ENCODE results near the gene CCR7.
"Not testable (repeated sequence)": the region's sequence is repeated elsewhere in the genome, so short reads cannot be mapped to it uniquely, and the experiment has no call there.

CCR7 gene

GRCh38 chr17:40597556-40598300 lies 32.5 kb upstream of the CCR7 start:
- DNase-seq (ENCODE audit: low read depth in 2 of 2) = no peak

- DNase-seq (ENCODE audit: low read depth in 2 of 2) = no peak
Observed at GRCh38 chr17:40597156-40597555, 31.9 kb upstream of the CCR7 start.

- no peak for DNase-seq (ENCODE audit: low read depth in 2 of 2)
Observed at GRCh38 chr17:40596261-40596919, 31.1 kb upstream of the CCR7 start.

DNA sequence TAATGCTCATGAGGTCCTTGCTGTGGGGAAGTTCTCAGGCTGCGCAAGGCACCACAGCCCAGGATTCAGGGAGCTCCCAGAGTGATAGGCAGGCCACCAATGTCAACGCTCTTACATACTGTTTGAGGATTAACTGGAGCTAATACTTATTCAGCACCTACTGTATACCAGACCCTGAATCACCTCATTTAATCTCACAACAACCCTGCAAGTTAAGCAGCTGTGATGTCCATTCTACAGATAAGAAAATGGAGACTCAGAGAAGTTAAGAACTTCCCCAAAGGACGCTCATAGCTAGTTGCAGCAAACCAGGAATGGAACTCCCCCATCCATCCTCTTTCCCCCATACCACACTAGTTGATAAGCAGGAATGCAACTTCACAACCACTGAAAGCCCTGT lies 25.5 kb upstream of the CCR7 start:
- DNase-seq (ENCODE audit: low read depth in 2 of 2) = no peak

- DNase-seq (ENCODE audit: low read depth in 2 of 2) = no peak
Observed at GRCh38 chr17:40588552-40588951, 23.3 kb upstream of the CCR7 start.

DNA sequence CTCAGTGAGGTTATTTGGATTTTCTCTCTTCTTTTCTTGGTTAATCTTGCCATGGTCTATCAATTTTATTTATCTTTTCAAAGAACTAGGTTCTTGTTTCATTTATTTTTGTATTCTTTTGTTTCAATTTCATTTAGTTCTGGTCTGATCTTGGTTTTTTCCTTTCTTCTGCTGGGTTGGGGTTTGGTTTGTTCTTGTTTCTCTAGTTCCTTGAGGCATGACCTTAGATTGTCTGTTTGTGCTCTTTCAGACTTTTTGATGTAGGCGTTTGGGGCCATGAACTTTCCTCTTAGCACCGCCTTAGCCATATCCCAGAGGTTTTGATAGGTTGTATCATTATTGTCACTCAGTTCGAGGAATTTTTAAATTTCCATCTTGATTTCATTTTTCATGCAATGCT lies 21.0 kb upstream of the CCR7 start:
- DNase-seq (ENCODE audit: low read depth in 2 of 2) = not testable (repeated sequence)

DNA sequence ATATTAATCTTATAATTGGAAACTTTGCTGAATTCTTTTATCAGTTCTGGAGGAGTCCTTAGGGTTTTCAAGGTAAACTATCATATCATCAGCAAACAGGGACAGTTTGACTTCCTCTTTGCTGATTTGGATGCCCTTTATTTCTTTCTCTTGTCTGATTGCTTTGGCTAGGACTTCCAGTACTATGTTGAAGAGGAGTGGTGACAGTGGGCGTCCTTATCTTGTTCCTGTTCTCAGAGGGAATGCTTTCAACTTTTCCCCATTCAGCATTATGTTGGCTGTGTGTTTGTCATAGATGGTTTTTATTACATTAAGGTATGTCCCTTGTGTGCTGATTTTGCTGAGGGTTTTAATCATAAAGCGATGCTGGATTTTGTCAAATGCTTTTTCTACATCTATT lies 19.7 kb upstream of the CCR7 start:
- not testable (repeated sequence) for DNase-seq (ENCODE audit: low read depth in 2 of 2)

GRCh38 chr17:40582328-40582901 lies 17.1 kb upstream of the CCR7 start:
- no peak for DNase-seq (ENCODE audit: low read depth in 2 of 2)

DNA sequence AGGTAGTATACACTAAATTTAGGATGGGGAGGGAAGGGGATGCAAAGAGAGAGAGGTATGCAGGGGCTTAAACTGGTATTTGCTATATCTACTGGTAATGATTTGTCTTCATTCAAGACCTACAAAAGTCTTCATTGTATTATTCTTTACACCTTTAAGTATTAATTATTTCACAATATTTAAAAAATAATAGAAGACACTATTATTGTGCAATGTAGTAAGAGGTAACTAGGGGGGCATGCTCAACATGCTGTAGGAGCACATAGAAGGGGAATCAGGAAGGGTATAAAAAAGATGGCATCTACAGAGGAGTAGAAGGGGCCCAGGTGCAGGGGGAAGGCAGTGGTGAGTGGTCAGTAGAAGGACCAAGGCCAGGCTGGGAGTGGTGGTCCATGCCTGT lies 14.9 kb upstream of the CCR7 start:
- no peak for DNase-seq (ENCODE audit: low read depth in 2 of 2)

DNA sequence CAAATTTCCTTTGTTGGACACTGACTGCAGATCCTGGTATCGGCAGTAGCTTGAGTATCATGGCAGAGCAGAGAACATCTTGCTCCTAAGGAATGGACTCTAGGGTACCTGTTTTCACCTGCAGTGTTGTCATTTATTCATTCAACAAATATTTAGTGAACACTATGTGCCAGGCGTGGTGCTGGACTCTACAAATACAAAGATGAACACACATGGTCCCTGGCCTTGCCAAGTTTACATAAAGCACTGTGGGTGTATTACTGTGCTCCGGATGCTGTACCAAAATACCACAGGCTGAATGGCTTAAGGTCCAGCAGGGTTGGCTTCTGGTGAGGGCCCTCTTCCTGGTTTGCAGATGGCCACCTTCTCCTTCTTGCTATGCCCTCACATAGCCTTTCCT lies 14.2 kb upstream of the CCR7 start:
- DNase-seq (ENCODE audit: low read depth in 2 of 2) = no peak

DNA sequence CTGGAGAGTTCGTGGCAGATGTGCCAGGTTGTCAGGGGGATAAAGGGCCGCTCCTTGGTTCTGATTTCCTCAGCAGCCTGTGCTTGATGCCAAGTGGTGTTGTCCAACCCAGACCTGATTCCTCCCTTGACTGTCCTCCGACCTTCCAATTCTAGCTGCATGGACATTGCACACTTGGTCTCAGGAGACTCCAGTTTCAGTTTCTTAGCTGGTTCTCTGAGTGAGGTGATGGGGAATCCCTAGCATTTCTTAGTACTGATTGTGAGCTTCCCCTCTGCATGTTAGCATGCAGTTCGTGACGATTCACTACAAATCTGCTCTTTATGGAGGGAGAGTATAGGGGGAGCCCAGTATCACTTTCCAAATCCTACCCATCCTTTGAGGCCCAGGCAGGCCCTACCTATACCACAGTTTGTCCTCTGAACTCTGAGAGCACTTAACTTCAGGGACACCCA lies 12.4 kb upstream of the CCR7 start:
- no peak for DNase-seq (ENCODE audit: low read depth in 2 of 2)

DNA sequence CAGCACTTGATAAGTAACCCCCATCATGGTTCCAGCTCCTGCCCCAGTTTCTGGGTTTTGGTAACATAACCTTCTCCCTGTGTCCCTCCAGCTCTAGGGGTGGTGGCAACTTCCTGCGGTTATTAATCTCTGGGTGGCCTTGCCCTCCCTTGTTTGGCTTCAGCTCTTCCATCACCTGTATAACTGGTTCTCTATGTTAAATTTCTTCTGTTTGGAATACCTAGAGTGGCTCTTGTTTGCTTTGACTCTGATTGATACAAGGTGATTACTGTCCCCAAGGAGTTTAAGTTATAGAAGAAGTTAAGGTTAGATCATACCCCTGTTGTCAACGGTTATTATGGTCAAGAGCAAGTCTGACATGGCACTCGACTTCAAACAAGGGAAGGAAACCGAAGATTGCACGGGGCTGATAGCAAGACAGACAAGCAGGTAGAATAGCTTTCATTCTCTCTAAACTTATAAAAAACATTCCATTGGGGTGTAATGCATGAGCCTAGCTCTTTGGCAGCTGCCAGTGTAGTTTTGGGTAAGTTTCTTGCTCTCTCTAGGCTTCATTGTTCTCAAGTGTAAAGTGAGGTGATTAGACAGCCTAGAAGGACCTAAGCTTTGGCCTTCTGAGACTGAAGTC lies 11.0 kb upstream of the CCR7 start:
- no peak for DNase-seq (ENCODE audit: low read depth in 2 of 2)

DNA sequence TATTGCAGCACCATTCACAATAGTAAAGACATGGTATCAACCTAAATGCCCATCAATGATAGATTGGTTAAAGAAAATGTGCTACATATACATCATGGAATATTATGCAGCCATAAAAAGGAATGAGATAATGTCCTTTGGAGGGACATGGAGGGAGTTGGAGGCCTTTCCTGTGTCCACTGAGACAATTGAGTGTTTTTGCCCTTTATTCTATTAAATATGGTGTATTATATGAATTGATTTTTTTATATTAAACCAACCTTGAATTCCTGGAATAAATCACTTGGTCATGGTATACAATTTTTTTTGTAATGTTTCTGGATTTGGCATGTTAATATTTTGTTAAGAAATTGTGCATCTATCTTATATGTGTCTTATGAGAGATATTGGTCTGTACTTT lies 9.0 kb upstream of the CCR7 start:
- no peak for DNase-seq (ENCODE audit: low read depth in 2 of 2)

DNA sequence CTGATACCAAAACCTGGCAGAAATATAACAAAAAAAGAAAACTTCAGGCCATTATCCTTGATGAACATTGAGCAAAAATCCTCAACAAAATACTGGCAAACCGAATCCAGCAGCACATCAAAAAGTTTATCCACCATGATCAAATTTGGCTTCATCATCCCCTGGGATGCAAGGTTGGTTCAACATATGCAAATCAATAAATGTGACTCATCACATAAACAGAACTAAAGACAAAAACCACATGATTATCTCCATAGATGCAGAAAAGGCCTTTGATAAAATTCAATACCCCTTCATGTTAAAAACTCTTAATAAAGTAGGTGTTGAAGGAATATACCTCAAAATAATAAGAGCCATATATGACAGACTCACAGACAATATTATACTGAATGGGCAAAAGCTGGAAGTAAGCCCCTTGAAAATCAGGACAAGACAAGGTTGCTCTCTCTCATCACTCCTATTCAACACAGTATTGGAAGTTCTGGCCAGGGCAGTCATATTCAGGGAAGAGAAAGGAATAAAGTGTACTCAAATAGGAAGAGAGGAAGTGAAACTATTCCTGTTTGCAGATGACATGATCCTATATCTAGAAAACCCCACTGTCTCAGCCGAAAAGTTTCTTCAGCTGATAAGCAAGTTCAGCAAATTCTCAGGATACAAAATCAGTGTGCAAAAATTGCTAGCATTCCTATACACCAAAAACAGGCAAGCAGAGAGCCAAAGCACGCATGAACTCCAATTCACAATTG lies 7.1 kb upstream of the CCR7 start:
- not testable (repeated sequence) for DNase-seq (ENCODE audit: low read depth in 2 of 2)

- DNase-seq (ENCODE audit: low read depth in 2 of 2) = no peak
Observed at GRCh38 chr17:40568074-40568836, 3.0 kb upstream of the CCR7 start.

DNA sequence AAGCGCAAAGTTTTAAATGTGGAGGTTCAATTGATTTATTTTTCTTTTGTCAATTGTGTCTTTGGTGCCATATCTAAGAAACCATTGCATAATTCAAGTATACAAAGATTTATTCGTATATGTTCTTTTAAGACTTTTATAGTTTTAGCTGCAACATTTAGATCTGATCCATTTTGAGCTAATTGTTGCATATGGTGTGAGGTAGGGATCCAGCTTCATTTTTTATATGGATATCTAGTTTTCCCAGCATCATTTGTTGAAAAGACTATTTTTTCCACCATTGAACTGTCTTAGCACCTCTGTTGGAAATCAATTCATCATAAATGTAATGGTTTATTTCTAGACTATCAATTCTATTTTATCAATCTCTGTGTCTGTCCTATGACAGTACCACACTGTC lies 2.1 kb upstream of the CCR7 start:
- DNase-seq (ENCODE audit: low read depth in 2 of 2) = no peak

DNA sequence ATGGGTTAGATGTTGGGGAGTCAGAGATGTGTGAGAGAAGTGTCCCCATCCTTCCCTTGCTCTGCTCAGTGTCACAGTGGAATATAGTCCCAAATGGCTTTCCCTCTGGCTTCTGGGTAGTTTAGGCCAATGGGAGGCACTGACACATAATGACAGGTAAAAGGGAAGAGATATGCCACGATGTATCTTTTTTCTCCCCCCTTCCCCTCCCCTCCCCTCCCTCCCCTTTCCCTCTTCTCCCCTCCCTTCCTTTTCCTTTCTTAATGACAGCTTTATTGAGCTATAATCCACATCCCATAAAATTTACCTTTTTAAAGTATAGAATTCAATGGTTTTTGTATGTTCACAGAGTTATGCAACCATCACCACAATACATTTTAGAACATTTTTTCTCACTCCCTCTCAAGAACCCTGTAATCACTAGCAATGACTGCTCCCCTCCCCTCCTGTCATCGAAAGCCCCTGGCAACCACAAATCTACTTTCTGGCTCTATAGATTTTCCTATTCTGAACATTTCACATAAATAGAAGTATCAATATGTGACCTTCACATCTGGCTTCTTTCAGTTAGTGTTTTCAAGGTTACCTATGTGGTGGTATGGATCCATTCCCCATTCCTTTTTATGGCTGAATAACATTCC lies 617 bp upstream of the CCR7 start:
- DNase-seq (ENCODE audit: low read depth in 2 of 2) = no peak

GRCh38 chr17:40564195-40564882 lies 933 bp downstream of the CCR7 start:
- no peak for DNase-seq (ENCODE audit: low read depth in 2 of 2)

DNA sequence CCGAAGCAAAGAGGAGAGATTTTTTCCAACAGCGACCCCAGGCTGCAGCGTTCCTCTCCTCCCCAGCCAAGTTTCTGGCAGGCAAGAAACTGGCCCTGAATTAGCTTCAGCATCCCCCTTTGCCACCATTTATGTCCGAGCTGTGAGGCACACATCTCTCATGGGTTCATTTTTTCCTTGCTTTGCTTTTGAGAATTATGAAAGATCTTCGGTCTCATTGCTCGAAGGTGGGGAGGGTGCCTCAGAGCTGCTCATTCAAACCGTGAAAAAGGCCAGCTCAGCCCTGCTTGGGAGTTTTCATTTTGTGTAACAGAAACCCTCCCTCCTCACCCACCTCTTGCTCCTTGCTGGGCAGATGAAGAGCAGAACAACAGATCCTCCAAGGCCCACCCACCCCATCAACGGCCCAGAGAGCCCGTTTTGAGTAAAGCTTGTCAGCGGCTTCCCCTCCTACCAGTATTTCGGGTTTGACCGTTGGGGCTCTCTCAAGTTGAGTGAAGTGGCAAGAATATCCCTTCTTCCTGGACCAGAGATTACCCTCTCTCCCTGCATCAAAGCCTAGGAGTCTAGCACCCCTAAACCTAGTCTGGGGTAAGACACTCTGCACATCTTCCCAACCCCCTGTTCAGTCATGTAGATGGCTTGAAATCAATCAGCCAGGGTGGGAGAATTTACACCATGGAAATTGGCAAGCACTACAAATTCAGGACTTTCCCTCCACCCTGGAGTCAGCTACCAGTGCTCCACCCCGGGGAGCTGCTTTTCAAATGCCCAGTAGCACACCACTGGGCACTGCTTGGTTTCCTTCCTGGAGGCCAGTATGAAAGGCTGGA lies 1.8 kb downstream of the CCR7 start:
- DNase-seq (ENCODE audit: low read depth in 2 of 2) = no peak

Measured in fibroblast of skin of left biceps (primary cell).